A673 (cell line): Measurements from ENCODE around the gene MYMK.

Experiments used
- CTCF ChIP-seq: fragments of 300-800, 200-600 bp; sonication (generic); conservative IDR thresholded peaks from 2 replicates; pipeline ENCODE4 v1.5.1; 2017; ENCODE audit warnings: low read depth, mild to moderate bottlenecking, antibody characterized with exemption, low read length, moderate library complexity, mixed read lengths
- EZH2 ChIP-seq: fragments of 200-600 bp; sonication (generic); IDR thresholded peaks from 2 replicates; pipeline ENCODE4 v1.6.1; 2017; ENCODE audit warnings: borderline replicate concordance, low read depth, mild to moderate bottlenecking, mixed read lengths, antibody characterized with exemption, low read length; ENCODE audit not compliant: poor library complexity, severe bottlenecking

DNA sequence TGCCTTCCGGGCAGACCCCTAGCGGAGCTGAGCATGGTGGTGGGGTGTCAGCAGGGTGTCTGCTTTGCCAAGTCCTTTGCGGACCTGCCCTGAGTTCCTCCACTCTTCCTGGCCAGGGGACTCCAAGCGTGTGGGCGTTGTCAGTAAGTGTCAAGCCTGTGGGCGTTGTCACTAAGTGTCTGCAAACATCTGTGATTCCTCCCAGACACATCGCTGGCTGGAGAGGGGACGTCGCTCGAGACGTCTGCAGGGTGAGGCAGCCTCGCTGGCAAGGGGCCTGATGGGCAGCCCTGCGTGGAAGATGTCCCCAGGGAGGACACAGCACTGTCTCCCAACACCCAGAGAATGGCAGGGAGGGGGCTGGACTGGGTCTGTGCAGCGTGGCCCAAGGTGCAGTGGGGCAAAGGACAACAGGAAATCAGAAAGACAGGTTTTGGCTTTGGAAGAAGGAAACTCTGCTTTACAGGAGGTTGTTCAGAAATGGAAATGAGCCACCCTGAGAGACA, 38.6 kb upstream of the MYMK start:
- no peak for TF ChIP-seq CTCF
- TF ChIP-seq EZH2: no peak
